ENCODE results near the gene AJAP1. TPM values are rescaled to one million over a fixed set of nuclear protein-coding genes. Genes with fewer than 3 reads are reported as not detected.
"Not testable (repeated sequence)": the region's sequence is repeated elsewhere in the genome, so short reads cannot be mapped to it uniquely, and the experiment has no call there.

AJAP1 gene
- 1 to 10 TPM; 1.0 to 2.6 (median 1.5) TPM for polyA plus RNA-seq (ENCODE audit: insufficient read length in 4 of 4)

- DNase-seq (ENCODE audit: low read depth in 4 of 4, low spot score in 2 of 4): no peak
Measured at GRCh38 chr1:4653796-4654725, at the start of gene AJAP1. AJAP1 (plus strand) TSS chr1:4654609; CDS start chr1:4655426, 817 bp downstream.

- DNase-seq (ENCODE audit: low read depth in 4 of 4, low spot score in 2 of 4): no peak
Measured at GRCh38 chr1:4605158-4605557, 49.3 kb upstream of the AJAP1 start.

GRCh38 chr1:4611563-4612341 lies 42.7 kb upstream of the AJAP1 start:
- no peak for DNase-seq (ENCODE audit: low read depth in 4 of 4, low spot score in 2 of 4)

- no peak for DNase-seq (ENCODE audit: low read depth in 4 of 4, low spot score in 2 of 4)
Measured at GRCh38 chr1:4612991-4613390, 41.4 kb upstream of the AJAP1 start.

- DNase-seq (ENCODE audit: low read depth in 4 of 4, low spot score in 2 of 4): no peak
Measured at GRCh38 chr1:4613606-4614370, 40.6 kb upstream of the AJAP1 start.

- DNase-seq (ENCODE audit: low read depth in 4 of 4, low spot score in 2 of 4): no peak
Measured at GRCh38 chr1:4614371-4615137, 39.9 kb upstream of the AJAP1 start.

GRCh38 chr1:4615138-4615470 lies 39.3 kb upstream of the AJAP1 start:
- no peak for DNase-seq (ENCODE audit: low read depth in 4 of 4, low spot score in 2 of 4)

- no peak for DNase-seq (ENCODE audit: low read depth in 4 of 4, low spot score in 2 of 4)
Measured at GRCh38 chr1:4615501-4615900, 38.9 kb upstream of the AJAP1 start.

GRCh38 chr1:4616831-4617465 lies 37.5 kb upstream of the AJAP1 start:
- no peak for DNase-seq (ENCODE audit: low read depth in 4 of 4, low spot score in 2 of 4)

GRCh38 chr1:4617506-4617905 lies 36.9 kb upstream of the AJAP1 start:
- DNase-seq (ENCODE audit: low read depth in 4 of 4, low spot score in 2 of 4): no peak

GRCh38 chr1:4618827-4619226 lies 35.6 kb upstream of the AJAP1 start:
- DNase-seq (ENCODE audit: low read depth in 4 of 4, low spot score in 2 of 4): not testable (repeated sequence)

- DNase-seq (ENCODE audit: low read depth in 4 of 4, low spot score in 2 of 4): no peak
Measured at GRCh38 chr1:4621646-4622045, 32.8 kb upstream of the AJAP1 start.

GRCh38 chr1:4622821-4623220 lies 31.6 kb upstream of the AJAP1 start:
- DNase-seq (ENCODE audit: low read depth in 4 of 4, low spot score in 2 of 4): no peak

- DNase-seq (ENCODE audit: low read depth in 4 of 4, low spot score in 2 of 4): no peak
Measured at GRCh38 chr1:4624141-4624715, 30.2 kb upstream of the AJAP1 start.

- no peak for DNase-seq (ENCODE audit: low read depth in 4 of 4, low spot score in 2 of 4)
Measured at GRCh38 chr1:4624801-4625200, 29.6 kb upstream of the AJAP1 start.

GRCh38 chr1:4626061-4626460 lies 28.3 kb upstream of the AJAP1 start:
- DNase-seq (ENCODE audit: low read depth in 4 of 4, low spot score in 2 of 4): no peak

- DNase-seq (ENCODE audit: low read depth in 4 of 4, low spot score in 2 of 4): no peak
Measured at GRCh38 chr1:4626560-4627319, 27.7 kb upstream of the AJAP1 start.

- DNase-seq (ENCODE audit: low read depth in 4 of 4, low spot score in 2 of 4): no peak
Measured at GRCh38 chr1:4627353-4627752, 27.1 kb upstream of the AJAP1 start.

GRCh38 chr1:4628992-4629391 lies 25.4 kb upstream of the AJAP1 start:
- no peak for DNase-seq (ENCODE audit: low read depth in 4 of 4, low spot score in 2 of 4)
